Activated CD4-positive, alpha-beta memory T cell treated with anti-CD3 and anti-CD28 coated beads, Interleukin-2, amount 10 ng/mL, durations not matched to agents 7 days and 5 days (primary cell): ENCODE data around the gene WDR54. TPM values are rescaled to one million over a fixed set of nuclear protein-coding genes. Genes with fewer than 3 reads are reported as not detected.

Experiments
- total RNA-seq, 2 experiments: library from RNA; stranded (reverse); gene quantifications; one replicate each; pipeline ENCODE4 v1.2.3, GENCODE V29; 2021

Gene WDR54
- total RNA-seq, 2 experiments from 2014 or later = 102 to 105 TPM

Other genes with a start within 250 kb of the WDR54 start
- 100 to 1,000 TPM; 188 to 193 TPM for gene MOB1A, start 242.9 kb upstream of the WDR54 start, total RNA-seq
- 100 to 1,000 TPM; 264 to 277 TPM for gene MTHFD2, start 223.1 kb upstream of the WDR54 start, total RNA-seq
- 1 to 10 TPM; 2.5 to 3.4 TPM for gene SLC4A5, start 78.3 kb upstream of the WDR54 start, total RNA-seq
- 10 to 100 TPM; 88.9 to 99.7 TPM for gene DCTN1, start 41.4 kb upstream of the WDR54 start, total RNA-seq
- gene C2orf81, start 111 bp upstream of the WDR54 start, total RNA-seq = 1 to 10 TPM; 1.2 to 1.6 TPM
- gene RTKN, start 20.2 kb downstream of the WDR54 start, total RNA-seq = 1 to 10 TPM; 1.1 TPM
- gene INO80B, start 33.4 kb downstream of the WDR54 start, total RNA-seq = 10 to 100 TPM; 39.8 to 40.3 TPM
- 10 to 100 TPM; 58.3 to 60.4 TPM for gene WBP1, start 36.7 kb downstream of the WDR54 start, total RNA-seq
- 10 to 100 TPM; 70.3 to 73.1 TPM for gene MOGS, start 43.7 kb downstream of the WDR54 start, total RNA-seq
- gene MRPL53, start 51.0 kb downstream of the WDR54 start, total RNA-seq = 100 to 1,000 TPM; 115 to 126 TPM
- gene CCDC142, start 61.3 kb downstream of the WDR54 start, total RNA-seq = 10 to 100 TPM; 20.9 to 25.0 TPM
- gene TTC31, start 61.4 kb downstream of the WDR54 start, total RNA-seq = 10 to 100 TPM; 42.3 to 42.9 TPM
- 1 to 10 TPM; 1.2 to 1.8 TPM for gene LBX2, start 77.9 kb downstream of the WDR54 start, total RNA-seq
- 10 to 100 TPM; 23.0 to 31.4 TPM for gene PCGF1, start 86.0 kb downstream of the WDR54 start, total RNA-seq
- 1 to 10 TPM; 2.6 to 3.3 TPM for gene TLX2, start 92.7 kb downstream of the WDR54 start, total RNA-seq
- gene DQX1, start 104.5 kb downstream of the WDR54 start, total RNA-seq = under 1 TPM; 0.33 to 0.45 TPM
- 100 to 1,000 TPM; 118 to 119 TPM for gene AUP1, start 108.0 kb downstream of the WDR54 start, total RNA-seq
- 10 to 100 TPM; 49.2 to 51.1 TPM for gene HTRA2, start 108.2 kb downstream of the WDR54 start, total RNA-seq
- under 1 TPM; 0.60 to 0.70 TPM for gene LOXL3, start 132.2 kb downstream of the WDR54 start, total RNA-seq
- 10 to 100 TPM; 45.2 to 46.8 TPM for gene DOK1, start 133.0 kb downstream of the WDR54 start, total RNA-seq
- not detected for gene M1AP, start 226.6 kb downstream of the WDR54 start, total RNA-seq
- 1 to 10 TPM; 6.6 to 8.2 TPM for gene SEMA4F, start 232.5 kb downstream of the WDR54 start, total RNA-seq